GM18951 (cell line): ENCODE measurements around the gene SSH2.

Experiments
- POLR2A ChIP-seq: IDR thresholded peaks from 4 replicates; pipeline ENCODE4 v1.6.1; 2011; ENCODE audit warnings: mild to moderate bottlenecking; ENCODE audit not compliant: insufficient read length, insufficient read depth; ENCODE audit errors: extremely low read depth
- in situ Hi-C: fragments of 300-500 bp; cut with MboI; formaldehyde crosslinking; loops from one replicate; pipeline ENCODE4 v1.12.0; 2022; ENCODE audit warnings: low sequenced_read_pairs, mixed read lengths, inconsistent platforms; ENCODE audit not compliant: unreplicated experiment

The SSH2 gene

GRCh38 chr17:29613352-29613837 lies 316.6 kb downstream of the SSH2 start:
- in situ Hi-C loops, result no loop called here
- no peak for TF ChIP-seq POLR2A

GRCh38 chr17:29612404-29613280 lies 317.4 kb downstream of the SSH2 start:
- no peak for TF ChIP-seq POLR2A
- in situ Hi-C loops, result no loop called here

- TF ChIP-seq POLR2A, result no peak
- in situ Hi-C loops, result no loop called here
Measured at GRCh38 chr17:29612094-29612403, 318.0 kb downstream of the SSH2 start.

- in situ Hi-C loops, result no loop called here
- no peak for TF ChIP-seq POLR2A
Measured at GRCh38 chr17:29611351-29612093, 318.5 kb downstream of the SSH2 start.

GRCh38 chr17:29610395-29610794 lies 319.6 kb downstream of the SSH2 start:
- TF ChIP-seq POLR2A, result no peak
- in situ Hi-C loops, result no loop called here

- in situ Hi-C loops, result no loop called here
- no peak for TF ChIP-seq POLR2A
Measured at GRCh38 chr17:29608986-29609385, 321.0 kb downstream of the SSH2 start.

- TF ChIP-seq POLR2A, result no peak
Measured at GRCh38 chr17:29607557-29608195, 322.4 kb downstream of the SSH2 start.

GRCh38 chr17:29603109-29603674 lies 326.8 kb downstream of the SSH2 start:
- no peak for TF ChIP-seq POLR2A
- in situ Hi-C loops, result no loop called here

More at GRCh38 chr17:29607557-29608195, 322.4 kb downstream of the SSH2 start:
- in situ Hi-C loops, result no loop called here

- no peak for TF ChIP-seq POLR2A
- in situ Hi-C loops, result no loop called here
Measured at GRCh38 chr17:29597361-29598172, 332.5 kb downstream of the SSH2 start.

GRCh38 chr17:29596811-29597210 lies 333.2 kb downstream of the SSH2 start:
- no peak for TF ChIP-seq POLR2A
- in situ Hi-C loops, result no loop called here

GRCh38 chr17:29595943-29596774 lies 333.9 kb downstream of the SSH2 start:
- no peak for TF ChIP-seq POLR2A
- in situ Hi-C loops, result no loop called here

- TF ChIP-seq POLR2A, result no peak
- in situ Hi-C loops, result no loop called here
Measured at GRCh38 chr17:29595107-29595942, 334.7 kb downstream of the SSH2 start.
